ENCODE results near the gene RALGAPA2. TPM values are rescaled to one million over a fixed set of nuclear protein-coding genes. Genes with fewer than 3 reads are reported as not detected.

The RALGAPA2 gene
- total RNA-seq, 2 donors from 2014 or later = 36.5 to 53.2 TPM

DNA sequence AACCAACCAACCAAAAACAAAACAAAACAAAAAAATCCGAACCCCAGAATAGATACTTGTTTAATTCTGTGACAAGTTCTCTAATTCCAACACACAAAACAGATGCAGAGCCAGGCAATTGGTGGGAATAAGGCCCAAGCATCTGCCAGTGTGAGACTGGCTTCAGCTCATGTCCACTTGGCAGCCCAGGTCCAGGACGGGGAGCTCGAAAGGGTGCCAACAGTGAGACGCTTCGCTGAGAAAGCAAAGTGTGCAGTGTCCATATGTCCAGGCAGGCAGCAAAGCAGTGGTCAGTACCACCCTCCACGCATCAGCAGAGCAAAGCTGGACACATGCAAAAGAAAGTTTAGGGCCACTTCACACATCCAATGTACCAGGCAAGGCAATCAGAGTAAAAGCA is 102.9 kb downstream of the RALGAPA2 start:
- intact Hi-C loops (cut with DNase I) = no loop called here
- WGBS = 95% methylated on average over 6 of the region's 6 CpGs
- Histone ChIP-seq H3K36me3 (no peaks in the 10 kb centered on the region), H3K9me3 (no peaks in the 10 kb centered on the region), H3K4me3 (no peak overlapping the region), H3K27me3 (replicated peaks; ENCODE audit: insufficient read depth) (no peaks in the 10 kb centered on the region), H3K4me1 (replicated peaks) (peaks cover 5% of the 10 kb centered on the region), H3K27ac (no peak overlapping the region)
- DNase-seq (ENCODE audit: low spot score) = no peak
- no peak for TF ChIP-seq CTCF (IDR thresholded peaks at IDR 0.05)

- H3K27me3 ChIP-seq (replicated peaks; ENCODE audit: insufficient read depth) = no peaks in the 10 kb centered on the region
- intact Hi-C loops (cut with DNase I) = no loop called here
- H3K4me3 ChIP-seq = no peak overlapping the region
- DNase-seq (ENCODE audit: low spot score) = no peak
- no peak for TF ChIP-seq POLR2AphosphoS5 (IDR thresholded peaks at IDR 0.05)
- no peak for TF ChIP-seq CTCF (IDR thresholded peaks at IDR 0.05)
- no peak for TF ChIP-seq POLR2A (IDR thresholded peaks at IDR 0.05)
- 84% methylated on average over 4 of the region's 4 CpGs for WGBS
- peaks cover 5% of the 10 kb centered on the region for H3K4me1 ChIP-seq (replicated peaks)
- no peaks in the 10 kb centered on the region for H3K36me3 ChIP-seq
- H3K9me3 ChIP-seq = no peaks in the 10 kb centered on the region
- no peak overlapping the region for H3K27ac ChIP-seq
These were observed 103.8 kb downstream of the RALGAPA2 start for GRCh38 chr20:20608641-20609040.

DNA sequence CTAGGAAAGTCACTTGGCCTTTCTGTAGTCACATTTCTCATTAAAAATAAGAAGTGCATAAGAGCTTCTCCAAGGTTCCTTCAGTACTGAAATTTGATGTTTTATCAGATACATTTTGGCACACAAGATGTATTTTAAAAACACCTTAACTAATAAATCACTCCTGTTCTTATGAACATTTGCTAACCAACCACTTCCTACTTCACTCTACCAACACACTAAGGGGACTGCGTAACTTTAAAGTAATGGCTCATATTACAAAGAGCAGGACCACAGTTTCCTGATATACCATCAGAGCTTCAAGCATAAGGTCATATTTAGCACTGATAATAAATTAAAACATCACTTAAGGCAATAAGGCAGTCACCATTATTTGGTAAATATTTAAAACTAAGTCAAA is 104.4 kb downstream of the RALGAPA2 start:
- Histone ChIP-seq H3K36me3 (no peaks in the 10 kb centered on the region), H3K27me3 (replicated peaks; ENCODE audit: insufficient read depth) (no peaks in the 10 kb centered on the region), H3K27ac (no peak overlapping the region), H3K4me3 (no peak overlapping the region), H3K4me1 (replicated peaks) (peaks cover 5% of the 10 kb centered on the region), H3K9me3 (no peaks in the 10 kb centered on the region)
- TF ChIP-seq CTCF (IDR thresholded peaks at IDR 0.05) = no peak
- TF ChIP-seq POLR2AphosphoS5 (IDR thresholded peaks at IDR 0.05) = no peak
- no peak for TF ChIP-seq POLR2A (IDR thresholded peaks at IDR 0.05)
- 89% methylated on average over 1 of the region's 1 CpG for WGBS
- DNase-seq (ENCODE audit: low spot score) = no peak
- intact Hi-C loops (cut with DNase I) = no loop called here

DNA sequence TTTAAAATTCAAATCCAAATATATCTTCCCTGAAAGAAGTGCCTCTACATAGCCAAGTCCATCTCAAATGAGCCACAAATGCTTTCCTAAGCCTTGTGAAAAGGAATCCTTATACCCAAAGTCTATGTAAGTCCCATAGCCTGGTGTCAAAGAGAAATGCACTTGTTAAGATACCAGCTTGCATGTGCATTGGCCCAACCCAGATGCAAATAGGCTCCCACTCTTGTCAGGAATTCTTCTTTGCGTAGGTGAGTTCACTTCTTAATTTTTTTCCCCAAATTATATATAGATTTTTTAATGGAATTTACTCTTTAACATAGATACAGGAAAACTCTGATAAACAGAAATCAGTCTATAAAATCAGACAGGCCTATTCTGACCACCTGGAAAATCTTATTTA is 105.6 kb downstream of the RALGAPA2 start:
- Histone ChIP-seq H3K27ac (no peak overlapping the region), H3K27me3 (replicated peaks; ENCODE audit: insufficient read depth) (no peaks in the 10 kb centered on the region), H3K4me1 (replicated peaks) (peaks cover 2% of the 10 kb centered on the region), H3K4me3 (no peak overlapping the region), H3K9me3 (no peaks in the 10 kb centered on the region), H3K36me3 (no peaks in the 10 kb centered on the region)
- TF ChIP-seq POLR2A (IDR thresholded peaks at IDR 0.05) (no peak), CTCF (IDR thresholded peaks at IDR 0.05) (no peak), POLR2AphosphoS5 (IDR thresholded peaks at IDR 0.05) (no peak)
- WGBS = 100% methylated on average over 1 of the region's 1 CpG
- intact Hi-C loops (cut with DNase I) = no loop called here
- DNase-seq (ENCODE audit: low spot score) = no peak

- intact Hi-C loops (cut with DNase I) = no loop called here
- Histone ChIP-seq H3K9me3 (no peaks in the 10 kb centered on the region), H3K27me3 (replicated peaks; ENCODE audit: insufficient read depth) (no peaks in the 10 kb centered on the region), H3K36me3 (no peaks in the 10 kb centered on the region), H3K4me1 (replicated peaks) (no peaks in the 10 kb centered on the region), H3K4me3 (no peak overlapping the region), H3K27ac (no peak overlapping the region)
- TF ChIP-seq POLR2A (IDR thresholded peaks at IDR 0.05) = no peak
- TF ChIP-seq POLR2AphosphoS5 (IDR thresholded peaks at IDR 0.05) = no peak
- no peak for TF ChIP-seq CTCF (IDR thresholded peaks at IDR 0.05)
- DNase-seq (ENCODE audit: low spot score) = no peak
- 74% methylated on average over 3 of the region's 3 CpGs for WGBS
These were observed 106.4 kb downstream of the RALGAPA2 start for GRCh38 chr20:20606050-20606449.
